SK-N-SH (cell line): ENCODE measurements around the gene NNT. TPM values are rescaled to one million over a fixed set of nuclear protein-coding genes. Genes with fewer than 3 reads are reported as not detected.

ENCODE experiments used
- CTCF ChIA-PET: fragments of 300-600, 350-600 bp; formaldehyde crosslinking; extraction: SDS; loops from one replicate; lab custom pipeline; 2021; lab: Yijun Ruan, JAX
- POLR2A ChIA-PET: fragments of 350-600 bp; sonication (Branson Sonifier 250); formaldehyde crosslinking; extraction: SDS; loops from one replicate; lab custom pipeline; 2020; ENCODE audit warnings: antibody characterized with exemption, inconsistent platforms; lab: Yijun Ruan, JAX
- DNase-seq: peaks from one replicate; pipeline ENCODE4 v3.0.0; 2012
- H2AFZ ChIP-seq: fragments of 200-600 bp; sonication (generic); 2 replicates; pipeline ENCODE4 v1.8.1; 2016; ENCODE audit warnings: antibody characterized with exemption, mild to moderate bottlenecking, low read depth
- H3F3A ChIP-seq: fragments of 200-600 bp; sonication (generic); replicated peaks from 2 replicates; pipeline ENCODE3; 2016; ENCODE audit warnings: antibody characterized with exemption, mild to moderate bottlenecking; ENCODE audit not compliant: insufficient read depth
- H3K27ac ChIP-seq, 2 experiments: fragments of 200-500 bp in 1 of 2; fragments of 200-600 bp in 1 of 2; sonication (Bioruptor generic) in 1 of 2; sonication (generic), shearing (Covaris generic) in 1 of 2; 2 replicates each; pipeline versions ENCODE4 v1.5.1 to v1.6.1; 2014 to 2016; ENCODE audit warnings: low read depth in 2 of 2, inconsistent platforms in 1 of 2, low read length in 1 of 2, mild to moderate bottlenecking in 1 of 2, mixed read lengths in 1 of 2
- H3K27me3 ChIP-seq: fragments of 200-600 bp; sonication (generic), shearing (Covaris generic); 2 replicates; pipeline ENCODE4 v1.6.1; 2016; ENCODE audit warnings: mixed run types; ENCODE audit not compliant: insufficient read depth
- H3K36me3 ChIP-seq, 2 experiments: fragments of 200-500 bp in 1 of 2; fragments of 200-600 bp in 1 of 2; sonication (Bioruptor generic) in 1 of 2; sonication (generic) in 1 of 2; replicated peaks in 1 of 2; 2 replicates each; pipeline versions ENCODE3 to v1.5.1; 2014 to 2016; ENCODE audit warnings: low read length in 1 of 2, mild to moderate bottlenecking in 1 of 2; ENCODE audit not compliant: insufficient read depth in 2 of 2, control insufficient read depth in 1 of 2
- H3K4me1 ChIP-seq, 2 experiments: fragments of 200-500 bp in 1 of 2; fragments of 200-600 bp in 1 of 2; sonication (Bioruptor generic) in 1 of 2; sonication (generic), shearing (Covaris generic) in 1 of 2; 2 replicates each; pipeline versions ENCODE4 v1.5.1 to v1.6.1; 2014 to 2016; ENCODE audit warnings: low read depth in 1 of 2, low read length in 1 of 2, mixed run types in 1 of 2; ENCODE audit not compliant: insufficient read depth in 2 of 2, control insufficient read depth in 1 of 2
- H3K4me2 ChIP-seq: fragments of 200-600 bp; sonication (generic), shearing (Covaris generic); 2 replicates; pipeline ENCODE4 v1.6.1; 2017; ENCODE audit warnings: mixed run types
- H3K4me3 ChIP-seq, 2 experiments: fragments of 200-500 bp in 1 of 2; fragments of 200-600 bp in 1 of 2; sonication (Bioruptor generic) in 1 of 2; sonication (generic), shearing (Covaris generic) in 1 of 2; 2 replicates each; pipeline versions ENCODE4 v1.5.1 to v1.8.1; 2014 to 2016; ENCODE audit warnings: low read depth in 2 of 2, inconsistent platforms in 1 of 2, low read length in 1 of 2, mild to moderate bottlenecking in 1 of 2, mixed read lengths in 1 of 2, moderate library complexity in 1 of 2
- H3K79me2 ChIP-seq: fragments of 200-600 bp; sonication (generic); 2 replicates; pipeline ENCODE4 v1.8.1; 2017; ENCODE audit warnings: mild to moderate bottlenecking; ENCODE audit not compliant: insufficient read depth
- H3K9ac ChIP-seq: fragments of 200-600 bp; sonication (generic); 2 replicates; pipeline ENCODE4 v1.6.1; 2017; ENCODE audit warnings: mixed run types
- H3K9me2 ChIP-seq: fragments of 200-600 bp; sonication (generic); 2 replicates; pipeline ENCODE4 v1.6.1; 2017; ENCODE audit warnings: mixed run types
- H3K9me3 ChIP-seq: fragments of 200-600 bp; sonication (generic); 2 replicates; pipeline ENCODE4 v1.6.1; 2017; ENCODE audit warnings: mixed run types, mild to moderate bottlenecking, moderate library complexity
- H4K20me1 ChIP-seq: fragments of 200-600 bp; sonication (generic); 2 replicates; pipeline ENCODE4 v1.6.1; 2017; ENCODE audit warnings: mild to moderate bottlenecking, mixed run types; ENCODE audit not compliant: insufficient read depth
- FOSL2 ChIP-seq: IDR thresholded peaks from 2 replicates; pipeline ENCODE4 v1.4.0; 2012; ENCODE audit warnings: low read depth, mild to moderate bottlenecking, moderate library complexity, borderline replicate concordance
- FOXJ3 ChIP-seq: sonication (generic); formaldehyde crosslinking; IDR thresholded peaks from 2 replicates; pipeline ENCODE4 v1.5.1; 2020; ENCODE audit warnings: mild to moderate bottlenecking, missing genetic modification reagents
- FOXM1 ChIP-seq: IDR thresholded peaks from 2 replicates; pipeline ENCODE4 v1.4.0; 2012; ENCODE audit warnings: low read depth, mild to moderate bottlenecking
- GABPA ChIP-seq: IDR thresholded peaks from 2 replicates; pipeline ENCODE4 v1.4.0; 2012; ENCODE audit warnings: low read depth, mild to moderate bottlenecking
- JUND ChIP-seq: IDR thresholded peaks from 2 replicates; pipeline ENCODE4 v1.4.0; 2012
- MXI1 ChIP-seq: IDR thresholded peaks from 2 replicates; pipeline ENCODE4 v1.6.1; 2012; ENCODE audit warnings: mild to moderate bottlenecking, low read depth, low read length, improper control_type of control experiment
- RFX5 ChIP-seq: IDR thresholded peaks from 2 replicates; pipeline ENCODE4 v1.6.1; 2012; ENCODE audit warnings: mild to moderate bottlenecking, improper control_type of control experiment, low read length
- SIN3A ChIP-seq: IDR thresholded peaks from 2 replicates; pipeline ENCODE4 v1.6.1; 2012; ENCODE audit warnings: low read depth, mild to moderate bottlenecking, low read length, moderate library complexity, borderline replicate concordance
- TCF12 ChIP-seq: IDR thresholded peaks from 2 replicates; pipeline ENCODE4 v1.4.0; 2012
- whole genome bisulfite sequencing: methylation state at CpG from one replicate; pipeline ENCODE4 v1.1.6; 2017; ENCODE audit warnings: low lambda C conversion rate; 5-methylcytosine and 5-hydroxymethylcytosine counted together
- polyA plus RNA-seq, 3 experiments: library from polyadenylated mRNA; depleted of rRNA; stranded (reverse); fragments of >200 nt; gene quantifications; 2 replicates each; pipeline ENCODE4 v1.2.3, GENCODE V29; 2012
- TF ChIP-seq, protein P1 (sequence below): IDR thresholded peaks from 2 replicates; pipeline ENCODE4; 2012
- TF ChIP-seq, protein P2 (sequence below): IDR thresholded peaks from 2 replicates; pipeline ENCODE4 v1.6.1; 2012; ENCODE audit warnings: mild to moderate bottlenecking, low read depth, low read length, moderate library complexity
- TF ChIP-seq, protein P3 (sequence below): fragments of 200-600 bp; sonication (generic); IDR thresholded peaks from 2 replicates; pipeline ENCODE4 v1.6.1; 2017; ENCODE audit warnings: antibody characterized with exemption, mild to moderate bottlenecking, moderate library complexity
- TF ChIP-seq, protein P4 (sequence below): IDR thresholded peaks from 2 replicates; pipeline ENCODE4 v1.4.0; 2012; ENCODE audit warnings: low read depth

Gene NNT
- polyA plus RNA-seq, 1 of the 3 experiments (the other 2 are of a cell fraction): 21.9 TPM

- 98% methylated on average over 4 of the region's 4 CpGs for WGBS
- Histone ChIP-seq H3K4me2 (peak overlapping the region; percentile 93; the same call in 1 of the 2 replicates), H3K27me3 (no peaks in the 10 kb centered on the region), H2AFZ (no peak overlapping the region), H3K79me2 (peaks cover 50% of the 10 kb centered on the region), H3K27ac (no peak overlapping the region), H3K36me3 (peaks cover 4 to 8% of the 10 kb centered on the region in 2 experiments), H3K9ac (no peak overlapping the region), H3K4me3 (no peak overlapping the region), H3K9me2 (no peaks in the 10 kb centered on the region)
- DNase-seq: no peak
- CTCF ChIA-PET: no interaction called here
- POLR2A ChIA-PET: interaction anchor here (1.3 to 3.2 kb wide), 2 partner anchors 51 to 121 kb away, joined by 4 to 30 read pairs; partner anchors contain the start of gene TMEM267
- no peak for TF ChIP-seq SIN3A
- TF ChIP-seq FOXM1: no peak
- no peak for TF ChIP-seq TCF12
- no peak for TF ChIP-seq FOXJ3 (CRISPR knock-in tag)
- TF ChIP-seq, protein P1, sequence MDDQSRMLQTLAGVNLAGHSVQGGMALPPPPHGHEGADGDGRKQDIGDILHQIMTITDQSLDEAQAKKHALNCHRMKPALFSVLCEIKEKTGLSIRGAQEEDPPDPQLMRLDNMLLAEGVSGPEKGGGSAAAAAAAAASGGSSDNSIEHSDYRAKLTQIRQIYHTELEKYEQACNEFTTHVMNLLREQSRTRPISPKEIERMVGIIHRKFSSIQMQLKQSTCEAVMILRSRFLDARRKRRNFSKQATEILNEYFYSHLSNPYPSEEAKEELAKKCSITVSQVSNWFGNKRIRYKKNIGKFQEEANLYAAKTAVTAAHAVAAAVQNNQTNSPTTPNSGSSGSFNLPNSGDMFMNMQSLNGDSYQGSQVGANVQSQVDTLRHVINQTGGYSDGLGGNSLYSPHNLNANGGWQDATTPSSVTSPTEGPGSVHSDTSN: no peak
- TF ChIP-seq, protein P2, sequence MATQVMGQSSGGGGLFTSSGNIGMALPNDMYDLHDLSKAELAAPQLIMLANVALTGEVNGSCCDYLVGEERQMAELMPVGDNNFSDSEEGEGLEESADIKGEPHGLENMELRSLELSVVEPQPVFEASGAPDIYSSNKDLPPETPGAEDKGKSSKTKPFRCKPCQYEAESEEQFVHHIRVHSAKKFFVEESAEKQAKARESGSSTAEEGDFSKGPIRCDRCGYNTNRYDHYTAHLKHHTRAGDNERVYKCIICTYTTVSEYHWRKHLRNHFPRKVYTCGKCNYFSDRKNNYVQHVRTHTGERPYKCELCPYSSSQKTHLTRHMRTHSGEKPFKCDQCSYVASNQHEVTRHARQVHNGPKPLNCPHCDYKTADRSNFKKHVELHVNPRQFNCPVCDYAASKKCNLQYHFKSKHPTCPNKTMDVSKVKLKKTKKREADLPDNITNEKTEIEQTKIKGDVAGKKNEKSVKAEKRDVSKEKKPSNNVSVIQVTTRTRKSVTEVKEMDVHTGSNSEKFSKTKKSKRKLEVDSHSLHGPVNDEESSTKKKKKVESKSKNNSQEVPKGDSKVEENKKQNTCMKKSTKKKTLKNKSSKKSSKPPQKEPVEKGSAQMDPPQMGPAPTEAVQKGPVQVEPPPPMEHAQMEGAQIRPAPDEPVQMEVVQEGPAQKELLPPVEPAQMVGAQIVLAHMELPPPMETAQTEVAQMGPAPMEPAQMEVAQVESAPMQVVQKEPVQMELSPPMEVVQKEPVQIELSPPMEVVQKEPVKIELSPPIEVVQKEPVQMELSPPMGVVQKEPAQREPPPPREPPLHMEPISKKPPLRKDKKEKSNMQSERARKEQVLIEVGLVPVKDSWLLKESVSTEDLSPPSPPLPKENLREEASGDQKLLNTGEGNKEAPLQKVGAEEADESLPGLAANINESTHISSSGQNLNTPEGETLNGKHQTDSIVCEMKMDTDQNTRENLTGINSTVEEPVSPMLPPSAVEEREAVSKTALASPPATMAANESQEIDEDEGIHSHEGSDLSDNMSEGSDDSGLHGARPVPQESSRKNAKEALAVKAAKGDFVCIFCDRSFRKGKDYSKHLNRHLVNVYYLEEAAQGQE: no peak
- no peak for TF ChIP-seq FOSL2
- TF ChIP-seq, protein P3, sequence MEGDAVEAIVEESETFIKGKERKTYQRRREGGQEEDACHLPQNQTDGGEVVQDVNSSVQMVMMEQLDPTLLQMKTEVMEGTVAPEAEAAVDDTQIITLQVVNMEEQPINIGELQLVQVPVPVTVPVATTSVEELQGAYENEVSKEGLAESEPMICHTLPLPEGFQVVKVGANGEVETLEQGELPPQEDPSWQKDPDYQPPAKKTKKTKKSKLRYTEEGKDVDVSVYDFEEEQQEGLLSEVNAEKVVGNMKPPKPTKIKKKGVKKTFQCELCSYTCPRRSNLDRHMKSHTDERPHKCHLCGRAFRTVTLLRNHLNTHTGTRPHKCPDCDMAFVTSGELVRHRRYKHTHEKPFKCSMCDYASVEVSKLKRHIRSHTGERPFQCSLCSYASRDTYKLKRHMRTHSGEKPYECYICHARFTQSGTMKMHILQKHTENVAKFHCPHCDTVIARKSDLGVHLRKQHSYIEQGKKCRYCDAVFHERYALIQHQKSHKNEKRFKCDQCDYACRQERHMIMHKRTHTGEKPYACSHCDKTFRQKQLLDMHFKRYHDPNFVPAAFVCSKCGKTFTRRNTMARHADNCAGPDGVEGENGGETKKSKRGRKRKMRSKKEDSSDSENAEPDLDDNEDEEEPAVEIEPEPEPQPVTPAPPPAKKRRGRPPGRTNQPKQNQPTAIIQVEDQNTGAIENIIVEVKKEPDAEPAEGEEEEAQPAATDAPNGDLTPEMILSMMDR: no peak
- TF ChIP-seq JUND: no peak
- TF ChIP-seq MXI1: no peak
- no peak for TF ChIP-seq GABPA
- no peak for TF ChIP-seq RFX5
- TF ChIP-seq, protein P4, sequence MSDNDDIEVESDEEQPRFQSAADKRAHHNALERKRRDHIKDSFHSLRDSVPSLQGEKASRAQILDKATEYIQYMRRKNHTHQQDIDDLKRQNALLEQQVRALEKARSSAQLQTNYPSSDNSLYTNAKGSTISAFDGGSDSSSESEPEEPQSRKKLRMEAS: no peak
- TF ChIP-seq, all 33 proteins: peak for 0
- Histone ChIP-seq H3K4me1 (peaks cover 5 to 15% of the 10 kb centered on the region in 2 experiments; a peak in 2 of 4 replicates), H4K20me1 (no peaks in the 10 kb centered on the region), H3K9me3 (no peaks in the 10 kb centered on the region), H3F3A (peaks cover 7% of the 10 kb centered on the region)
Observed at GRCh38 chr5:43604699-43605098, 1.7 kb downstream of the NNT start.
